Measurements from ENCODE around the gene TMOD1.

The TMOD1 gene

GRCh38 chr9:97501972-97502221 lies 431 bp downstream of the TMOD1 start:
- no peak for TF ChIP-seq CTCF (IDR thresholded peaks at IDR 0.05; ENCODE audit: unreplicated experiment in 3 of 3)
- peaks cover 36% of the 10 kb centered on the region for H3K27me3 Mint-ChIP-seq (ENCODE audit: low read depth)
- no peak overlapping the region for H3K27ac Mint-ChIP-seq
- peaks cover 3% of the 10 kb centered on the region for H3K36me3 Mint-ChIP-seq (ENCODE audit: low read depth)
- H3K9me3 Mint-ChIP-seq, result peaks cover 10% of the 10 kb centered on the region
- H3K4me1 Mint-ChIP-seq, result peaks cover 8% of the 10 kb centered on the region
- H3K4me3 Mint-ChIP-seq, result peak overlapping the region in 2 of 3 experiments; percentile 75 to 82

- Mint-ChIP-seq H3K36me3 (ENCODE audit: low read depth) (no peaks in the 10 kb centered on the region), H3K9me3 (peaks cover 7% of the 10 kb centered on the region), H3K4me3 (peak overlapping the region; percentile 75 to 82 (median 77)), H3K4me1 (peaks cover 8% of the 10 kb centered on the region), H3K27me3 (ENCODE audit: low read depth) (peaks cover 32% of the 10 kb centered on the region), H3K27ac (no peak overlapping the region)
- no peak for TF ChIP-seq CTCF (IDR thresholded peaks at IDR 0.05; ENCODE audit: unreplicated experiment in 3 of 3)
Measured at GRCh38 chr9:97502222-97502983, 937 bp downstream of the TMOD1 start.

- Mint-ChIP-seq H3K9me3 (peaks cover 7% of the 10 kb centered on the region), H3K36me3 (ENCODE audit: low read depth) (no peaks in the 10 kb centered on the region), H3K27ac (no peak overlapping the region), H3K27me3 (ENCODE audit: low read depth) (peaks cover 36% of the 10 kb centered on the region), H3K4me1 (peaks cover 8% of the 10 kb centered on the region), H3K4me3 (peak overlapping the region; percentile 75 to 82 (median 77))
- no peak for TF ChIP-seq CTCF (IDR thresholded peaks at IDR 0.05; ENCODE audit: unreplicated experiment in 3 of 3)
Measured at GRCh38 chr9:97502984-97503861, 1.8 kb downstream of the TMOD1 start.

GRCh38 chr9:97503862-97504210 lies 2.4 kb downstream of the TMOD1 start:
- Mint-ChIP-seq H3K27me3 (ENCODE audit: low read depth) (peaks cover 36% of the 10 kb centered on the region), H3K4me1 (peaks cover 8% of the 10 kb centered on the region), H3K9me3 (peaks cover 7% of the 10 kb centered on the region), H3K36me3 (ENCODE audit: low read depth) (no peaks in the 10 kb centered on the region), H3K4me3 (peak overlapping the region in 2 of 3 experiments; percentile 75 to 82), H3K27ac (no peak overlapping the region)
- no peak for TF ChIP-seq CTCF (IDR thresholded peaks at IDR 0.05; ENCODE audit: unreplicated experiment in 3 of 3)

- Mint-ChIP-seq H3K4me3 (no peak overlapping the region), H3K27ac (no peak overlapping the region), H3K27me3 (ENCODE audit: low read depth) (peaks cover 31% of the 10 kb centered on the region), H3K9me3 (peaks cover 7% of the 10 kb centered on the region), H3K36me3 (ENCODE audit: low read depth) (no peaks in the 10 kb centered on the region), H3K4me1 (peaks cover 8% of the 10 kb centered on the region)
- TF ChIP-seq CTCF (IDR thresholded peaks at IDR 0.05; ENCODE audit: unreplicated experiment in 3 of 3), result no peak
Measured at GRCh38 chr9:97504381-97505216, 3.1 kb downstream of the TMOD1 start.

Measured in nephron (organoid).